ENCODE data around the gene KDM4B.

KDM4B gene

DNA sequence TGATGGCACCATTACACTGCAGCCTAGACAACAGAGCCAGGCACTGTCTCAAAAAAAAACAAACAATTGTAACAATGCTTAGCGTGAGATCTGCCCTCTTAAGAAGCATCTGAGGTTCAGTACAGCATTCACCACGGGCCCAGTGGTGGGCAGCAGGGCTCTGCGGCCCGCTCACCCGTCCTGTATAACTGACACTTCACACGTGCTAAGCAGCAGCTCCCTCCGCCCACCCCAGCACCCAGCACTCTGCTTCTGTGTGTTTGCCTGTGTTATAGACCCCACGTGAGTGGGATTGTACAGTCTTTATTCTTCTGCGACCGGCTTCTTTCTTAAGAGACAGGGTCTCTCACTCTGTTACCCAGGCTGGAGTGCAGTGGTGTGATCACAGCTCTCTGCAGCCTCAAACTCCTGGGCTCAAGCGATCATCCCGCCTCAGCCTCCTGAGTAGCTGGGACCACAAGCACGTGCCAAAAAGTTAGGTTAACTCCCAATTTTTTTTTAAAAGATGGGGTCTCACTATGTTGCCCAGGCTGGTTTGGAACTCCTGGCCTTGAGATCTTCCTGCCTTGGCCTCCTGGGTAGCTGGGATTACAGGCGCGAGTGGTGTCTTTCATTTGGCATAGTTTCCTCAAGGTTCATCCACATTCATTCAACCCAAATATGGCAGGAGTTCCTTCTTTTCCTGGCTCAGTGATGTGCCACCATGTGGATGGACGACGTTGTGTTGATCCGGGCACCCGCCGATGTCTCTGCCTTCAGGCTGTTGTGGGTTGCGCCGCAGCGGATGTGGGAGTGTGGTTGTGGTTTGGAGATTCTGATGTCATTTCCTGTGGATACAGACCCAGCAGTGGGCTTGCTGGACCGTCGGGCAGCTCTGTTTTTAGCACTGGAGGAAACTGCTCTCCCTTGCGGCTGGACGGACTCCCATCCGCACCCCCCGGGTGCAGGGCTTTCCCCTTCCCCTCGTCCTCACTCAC is 170.0 kb downstream of the KDM4B start:
- no peak overlapping the region for H3K4me3 ChIP-seq (replicated peaks in 1 of 2; ENCODE audit: low read depth in 2 of 2, low read length in 2 of 2)
- TF ChIP-seq, protein P1, sequence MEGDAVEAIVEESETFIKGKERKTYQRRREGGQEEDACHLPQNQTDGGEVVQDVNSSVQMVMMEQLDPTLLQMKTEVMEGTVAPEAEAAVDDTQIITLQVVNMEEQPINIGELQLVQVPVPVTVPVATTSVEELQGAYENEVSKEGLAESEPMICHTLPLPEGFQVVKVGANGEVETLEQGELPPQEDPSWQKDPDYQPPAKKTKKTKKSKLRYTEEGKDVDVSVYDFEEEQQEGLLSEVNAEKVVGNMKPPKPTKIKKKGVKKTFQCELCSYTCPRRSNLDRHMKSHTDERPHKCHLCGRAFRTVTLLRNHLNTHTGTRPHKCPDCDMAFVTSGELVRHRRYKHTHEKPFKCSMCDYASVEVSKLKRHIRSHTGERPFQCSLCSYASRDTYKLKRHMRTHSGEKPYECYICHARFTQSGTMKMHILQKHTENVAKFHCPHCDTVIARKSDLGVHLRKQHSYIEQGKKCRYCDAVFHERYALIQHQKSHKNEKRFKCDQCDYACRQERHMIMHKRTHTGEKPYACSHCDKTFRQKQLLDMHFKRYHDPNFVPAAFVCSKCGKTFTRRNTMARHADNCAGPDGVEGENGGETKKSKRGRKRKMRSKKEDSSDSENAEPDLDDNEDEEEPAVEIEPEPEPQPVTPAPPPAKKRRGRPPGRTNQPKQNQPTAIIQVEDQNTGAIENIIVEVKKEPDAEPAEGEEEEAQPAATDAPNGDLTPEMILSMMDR (IDR thresholded peaks at IDR 0.05; ENCODE audit: low read depth, low read length), result no peak
- peak; percentile 70 to 76 for DNase-seq (ENCODE audit: low read depth in 2 of 2)

DNA sequence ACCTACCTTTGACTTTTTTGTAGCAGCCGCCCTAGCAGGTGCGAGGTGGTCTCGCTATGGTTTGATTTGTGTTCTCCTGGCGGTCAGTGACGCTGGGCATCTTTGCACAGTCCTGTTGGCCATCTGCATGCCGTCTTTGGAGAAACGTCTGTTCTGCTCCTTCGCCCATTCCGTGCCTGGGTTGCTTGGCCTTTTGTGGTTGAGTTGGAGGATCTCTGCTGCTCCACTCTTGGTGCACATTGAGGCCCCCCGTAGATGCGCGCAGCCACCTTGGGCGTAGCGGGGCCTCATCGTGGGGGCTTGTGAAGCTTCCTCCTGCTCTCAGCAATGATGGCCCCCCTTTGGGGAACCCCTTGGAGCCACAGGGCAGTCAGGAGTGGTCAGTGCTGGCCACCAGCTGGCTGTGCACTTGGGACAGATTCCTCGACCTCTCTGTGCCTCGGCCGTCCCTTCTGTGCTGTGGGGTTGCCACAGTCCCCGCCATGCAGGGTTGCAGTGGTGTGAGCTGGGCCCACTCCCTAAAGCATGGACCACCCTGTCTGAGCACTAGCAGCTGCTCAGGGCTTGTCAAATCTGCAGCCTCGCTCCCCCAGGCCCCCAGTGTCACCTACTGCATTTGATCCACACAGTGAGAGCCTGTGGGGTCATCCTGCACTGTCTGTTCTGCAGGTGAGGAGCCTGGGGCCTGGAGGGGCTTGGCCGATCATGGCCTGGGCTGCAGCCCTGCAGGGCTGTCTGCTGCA is 170.8 kb downstream of the KDM4B start:
- DNase-seq (ENCODE audit: low read depth in 2 of 2), result no peak
- H3K4me3 ChIP-seq (replicated peaks in 1 of 2; ENCODE audit: low read depth in 2 of 2, low read length in 2 of 2), result no peak overlapping the region
- TF ChIP-seq, protein P1 (IDR thresholded peaks at IDR 0.05; ENCODE audit: low read depth, low read length), result no peak

DNA sequence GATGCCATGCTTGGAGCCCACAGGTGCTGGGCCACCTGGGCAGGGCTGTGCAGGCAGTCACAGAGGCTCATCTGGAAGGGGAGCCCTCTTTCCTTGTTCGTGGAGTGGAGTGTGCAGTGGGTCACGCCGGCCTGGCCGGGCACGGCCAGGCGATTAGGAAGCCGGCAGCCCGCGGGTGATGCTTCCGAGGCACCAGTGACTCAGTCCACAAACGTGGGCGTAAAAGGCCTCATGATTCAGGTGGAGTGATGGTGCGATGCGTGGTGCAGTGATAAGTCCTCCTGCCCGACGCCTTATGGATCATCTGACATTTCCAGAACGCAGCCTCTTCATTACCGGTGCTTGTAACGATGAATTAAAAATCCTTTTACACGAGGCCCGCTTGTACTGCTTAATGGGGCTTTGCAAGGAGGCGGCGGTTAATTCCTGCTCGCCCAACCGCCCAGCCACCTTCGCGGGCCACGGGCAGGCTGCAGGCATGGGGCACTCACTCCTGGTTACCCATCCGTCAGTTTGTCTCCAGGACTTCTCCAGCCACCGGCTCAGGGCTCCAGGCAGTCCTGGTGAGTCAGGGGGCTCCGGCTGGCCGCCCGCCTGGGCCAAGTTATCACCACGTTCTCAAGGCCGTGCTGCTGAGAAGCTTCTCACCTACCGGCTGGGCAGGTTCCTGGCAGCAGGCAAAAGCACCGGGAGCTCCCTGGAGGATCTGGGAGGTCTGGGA is 172.4 kb downstream of the KDM4B start:
- DNase-seq (ENCODE audit: low read depth in 2 of 2), result peak; percentile 7 to 30
- TF ChIP-seq, protein P1 (IDR thresholded peaks at IDR 0.05; ENCODE audit: low read depth, low read length), result no peak
- no peak overlapping the region for H3K4me3 ChIP-seq (replicated peaks in 1 of 2; ENCODE audit: low read depth in 2 of 2, low read length in 2 of 2)

DNA sequence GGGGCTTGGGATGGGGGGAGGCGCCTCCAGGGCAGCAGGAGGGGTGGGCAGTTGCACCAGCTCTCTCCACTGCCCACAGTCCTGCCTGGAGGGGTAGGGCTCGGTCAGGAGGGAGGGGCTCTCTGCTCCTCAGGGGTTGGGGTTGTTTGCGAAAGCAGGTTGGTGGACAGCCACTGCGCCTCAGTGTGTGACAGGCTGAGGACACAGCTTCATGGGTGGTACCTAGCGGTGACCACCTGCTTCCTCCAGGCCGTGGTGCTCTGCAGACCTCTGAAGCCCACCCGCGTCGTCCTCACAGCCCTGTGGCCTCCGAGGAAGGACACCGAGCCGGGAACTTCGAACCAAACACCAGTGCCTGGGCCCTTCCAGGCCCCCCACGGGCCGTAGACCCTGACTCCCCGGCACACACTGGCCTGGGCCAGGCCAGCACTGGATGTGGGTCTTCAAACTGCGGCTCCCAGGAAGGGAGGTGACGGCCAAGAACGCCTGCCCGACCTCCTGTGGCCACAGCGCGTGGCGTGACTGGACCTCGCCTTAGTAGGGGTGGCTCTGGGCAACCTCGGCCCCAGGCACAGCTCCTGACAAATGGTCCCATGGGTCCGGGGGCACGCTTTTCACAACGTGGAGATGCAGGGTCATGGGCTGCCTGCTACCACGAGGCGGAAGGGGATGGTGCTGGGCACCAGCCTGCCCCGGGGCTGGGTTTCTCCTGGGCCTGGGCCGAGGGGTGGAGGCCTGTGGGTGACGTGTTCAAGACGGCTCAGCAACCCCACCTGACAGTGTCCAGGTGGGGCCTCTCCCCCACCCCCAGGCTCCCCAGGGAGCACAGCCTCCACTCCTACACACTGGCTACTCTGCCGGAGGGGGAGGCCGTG is 173.2 kb downstream of the KDM4B start:
- no peak for DNase-seq (ENCODE audit: low read depth in 2 of 2)
- TF ChIP-seq, protein P1 (IDR thresholded peaks at IDR 0.05; ENCODE audit: low read depth, low read length), result no peak
- H3K4me3 ChIP-seq (replicated peaks in 1 of 2; ENCODE audit: low read depth in 2 of 2, low read length in 2 of 2), result no peak overlapping the region

DNA sequence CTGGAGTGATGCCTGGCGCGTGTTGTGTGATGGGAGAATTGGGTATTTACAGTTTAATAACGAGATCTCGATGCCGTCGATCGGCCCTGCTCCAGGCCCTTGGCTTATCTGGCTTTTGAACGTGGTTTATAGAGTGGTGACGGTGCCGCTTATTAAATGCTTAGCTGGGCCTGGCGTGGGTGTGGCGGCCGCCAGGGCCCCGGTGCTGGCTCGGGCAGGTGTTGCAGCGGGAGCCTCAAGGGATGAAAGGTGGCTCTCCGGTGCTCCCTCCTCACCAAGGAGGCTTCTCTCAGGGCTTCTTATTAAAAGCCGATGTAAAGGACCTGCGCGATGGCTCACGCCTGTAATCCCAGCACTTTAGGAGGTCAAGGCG is 173.8 kb downstream of the KDM4B start:
- H3K4me3 ChIP-seq (replicated peaks in 1 of 2; ENCODE audit: low read depth in 2 of 2, low read length in 2 of 2), result no peak overlapping the region
- TF ChIP-seq, protein P1 (IDR thresholded peaks at IDR 0.05; ENCODE audit: low read depth, low read length), result no peak
- no peak for DNase-seq (ENCODE audit: low read depth in 2 of 2)

All from cardiac fibroblast (primary cell).